ENCODE measurements around the gene NELFCD.
A peak's percentile ranks its signal among the peaks of the same experiment; 100 is the strongest.
"Not testable (repeated sequence)": the region's sequence is repeated elsewhere in the genome, so short reads cannot be mapped to it uniquely, and the experiment has no call there.

The NELFCD gene

GRCh38 chr20:59010321-59010994, 29.4 kb downstream of the NELFCD start:
- no peak for DNase-seq (ENCODE audit: low read depth, low spot score)
- H3K4me3 ChIP-seq (ENCODE audit: low read depth, low read length), result no peak overlapping the region
- TF ChIP-seq CTCF (IDR thresholded peaks at IDR 0.05; ENCODE audit: insufficient read depth, low read length, missing control alignments), result no peak
- CTCF ChIA-PET, result interaction anchor here (1.4 to 1.9 kb wide), 2 partner anchors 8 to 12 kb away, joined by 3 to 4 read pairs; partner anchors contain the start of gene TUBB1
- POLR2A ChIA-PET, result interaction anchor here (0.8 to 1.8 kb wide), 4 partner anchors 18 to 121 kb away, joined by 3 to 6 read pairs (median 4); partner anchors contain the start of gene ATP5F1E

GRCh38 chr20:59010995-59011873, 30.2 kb downstream of the NELFCD start:
- peak; percentile 65 for DNase-seq (ENCODE audit: low read depth, low spot score)
- ChIA-PET POLR2A (interaction anchor here (0.9 to 1.8 kb wide), 3 partner anchors 19 to 122 kb away, joined by 3 to 6 read pairs (median 4); partner anchors contain the start of gene ATP5F1E), CTCF (interaction anchor here (1.0 to 1.4 kb wide), 2 partner anchors 11 to 144 kb away, joined by 3 to 4 read pairs; no protein-coding TSS in a partner anchor)
- TF ChIP-seq CTCF (IDR thresholded peaks at IDR 0.05; ENCODE audit: insufficient read depth, low read length, missing control alignments), result no peak
- no peak overlapping the region for H3K4me3 ChIP-seq (ENCODE audit: low read depth, low read length)

- H3K4me3 ChIP-seq (ENCODE audit: low read depth, low read length); POLR2A ChIA-PET; DNase-seq (ENCODE audit: low read depth, low spot score): not testable (repeated sequence)
- CTCF ChIA-PET, result interaction anchor here (1.0 kb wide), 1 partner anchor 145 kb away, joined by 4 read pairs; no protein-coding TSS in a partner anchor
Observed at GRCh38 chr20:59011874-59012157, 30.8 kb downstream of the NELFCD start.

- ChIA-PET CTCF (no interaction called here), POLR2A (interaction anchor here (0.5 to 2.0 kb wide), 2 partner anchors 17 to 19 kb away, joined by 3 to 10 read pairs; partner anchors contain the start of gene ATP5F1E)
- TF ChIP-seq CTCF (IDR thresholded peaks at IDR 0.05; ENCODE audit: insufficient read depth, low read length, missing control alignments), result no peak
- no peak for DNase-seq (ENCODE audit: low read depth, low spot score)
- no peak overlapping the region for H3K4me3 ChIP-seq (ENCODE audit: low read depth, low read length)
Observed at GRCh38 chr20:59013031-59013951, 32.2 kb downstream of the NELFCD start.

- no peak for DNase-seq (ENCODE audit: low read depth, low spot score)
- H3K4me3 ChIP-seq (ENCODE audit: low read depth, low read length), result no peak overlapping the region
- no peak for TF ChIP-seq CTCF (IDR thresholded peaks at IDR 0.05; ENCODE audit: insufficient read depth, low read length, missing control alignments)
- POLR2A ChIA-PET, result interaction anchor here (2.0 kb wide), 1 partner anchor 18 kb away, joined by 10 read pairs; the partner anchor contains the start of gene ATP5F1E
- CTCF ChIA-PET, result interaction anchor here (3.2 kb wide), 1 partner anchor 14 kb away, joined by 8 read pairs; no protein-coding TSS in a partner anchor
Observed at GRCh38 chr20:59013959-59014608, 33.0 kb downstream of the NELFCD start.
